Mucosa of descending colon (tissue), 3 donors: ENCODE data around the gene DNASE2. TPM values are rescaled to one million over a fixed set of nuclear protein-coding genes. Genes with fewer than 3 reads are reported as not detected.
"Not testable (repeated sequence)": the region's sequence is repeated elsewhere in the genome, so short reads cannot be mapped to it uniquely, and the experiment has no call there.

Source experiments
- ATAC-seq: fragments of 200-7000 bp; cut with Tn5 transposase; one replicate; pipeline ENCODE4 v1.9.1; 2020; ENCODE audit warnings: mild to moderate bottlenecking, moderate library complexity
- DNase-seq, 3 donors: peaks; one replicate each; pipeline ENCODE4 v3.0.0-alpha.2; 2020
- H3K36me3 ChIP-seq: fragments of 200-600 bp; one replicate; pipeline ENCODE4 v1.8.0; 2021; ENCODE audit warnings: low read depth, mild to moderate bottlenecking
- H3K4me1 ChIP-seq: fragments of 200-600 bp; one replicate; pipeline ENCODE4 v1.8.0; 2021; ENCODE audit warnings: low read depth, mild to moderate bottlenecking
- H3K4me3 ChIP-seq: fragments of 200-600 bp; one replicate; pipeline ENCODE4 v1.8.0; 2021; ENCODE audit warnings: mild to moderate bottlenecking
- H3K9me3 ChIP-seq: fragments of 200-600 bp; one replicate; pipeline ENCODE4 v1.8.0; 2021; ENCODE audit warnings: mild to moderate bottlenecking
- CTCF ChIP-seq: fragments of 200-600 bp; IDR thresholded peaks from one replicate; pipeline ENCODE4 v1.8.0; 2022; ENCODE audit warnings: antibody characterized with exemption, mild to moderate bottlenecking
- intact Hi-C, 2 donors: fragments of 100-400 bp; cut with DNase I in 1 of 2; cut with micrococcal nuclease in 1 of 2; formaldehyde crosslinking; loops; one replicate each; pipeline versions ENCODE4 v1.11.0 to v1.11.1; 2022; cut with DNase I, micrococcal nuclease
- total RNA-seq, 3 donors: library from RNA; stranded (reverse); fragmentation: NEBNext Ultra II Directional in 2 of 3; extraction: Animal tissue kit (Norgen Biotek cat#: 25700) in 2 of 3; gene quantifications; one replicate each; pipeline versions ENCODE4 v1.2.1 to v1.2.4, GENCODE V29; 2021 to 2023
- donor health status: DM: no; HTN: no; CAD: no; lungs with moderate emphysema.
- donor health status: DM: no; HTN: no; CAD: no.
- donor health status: DM: no; HTN: yes; CAD: no.

DNASE2 gene
- total RNA-seq, 3 donors from 2014 or later: 22.8 to 31.8 (median 30.3) TPM

GRCh38 chr19:12847159-12848139, 33.8 kb downstream of the DNASE2 start:
- no peaks in the 10 kb centered on the region for H3K9me3 ChIP-seq
- peak; percentile 100 for ATAC-seq
- intact Hi-C loops: loop anchor here in 1 of 2 donors (5.0 kb wide), 1 partner anchor 80 kb away; no protein-coding TSS in a partner anchor

GRCh38 chr19:12846613-12847012, 34.6 kb downstream of the DNASE2 start:
- H3K36me3 ChIP-seq, H3K9me3 ChIP-seq, H3K4me3 ChIP-seq, H3K4me1 ChIP-seq, ATAC-seq: not testable (repeated sequence)
- intact Hi-C loops: loop anchor here in 1 of 2 donors (5.0 kb wide), 1 partner anchor 79 kb away; no protein-coding TSS in a partner anchor
- DNase-seq: peak in 1 of 3 donors; percentile 5

More at GRCh38 chr19:12847159-12848139, 33.8 kb downstream of the DNASE2 start:
- Histone ChIP-seq H3K4me1 (peaks cover 3% of the 10 kb centered on the region), H3K4me3 (no peak overlapping the region), H3K36me3 (no peaks in the 10 kb centered on the region)
- peak; percentile 82 to 91 (median 90) for DNase-seq
- peak; percentile 98 for TF ChIP-seq CTCF

GRCh38 chr19:12843999-12844732, 37.1 kb downstream of the DNASE2 start:
- intact Hi-C loops: no loop called here

GRCh38 chr19:12843328-12843727, 37.9 kb downstream of the DNASE2 start:
- no peaks in the 10 kb centered on the region for H3K9me3 ChIP-seq
- H3K4me3 ChIP-seq: no peak overlapping the region
- peak in 1 of 3 donors; percentile 40 for DNase-seq
- peaks cover 13% of the 10 kb centered on the region for H3K4me1 ChIP-seq
- H3K36me3 ChIP-seq: no peaks in the 10 kb centered on the region
- no peak for ATAC-seq
- TF ChIP-seq CTCF: no peak
- intact Hi-C loops: no loop called here

More at GRCh38 chr19:12843999-12844732, 37.1 kb downstream of the DNASE2 start:
- no peak overlapping the region for H3K4me3 ChIP-seq
- H3K36me3 ChIP-seq: no peaks in the 10 kb centered on the region
- H3K9me3 ChIP-seq: no peaks in the 10 kb centered on the region
- peaks cover 9% of the 10 kb centered on the region for H3K4me1 ChIP-seq
- DNase-seq: peak in 1 of 3 donors; percentile 4
- no peak for TF ChIP-seq CTCF
- no peak for ATAC-seq

GRCh38 chr19:12842511-12842910, 38.7 kb downstream of the DNASE2 start:
- intact Hi-C loops: no loop called here
- ATAC-seq: no peak
- TF ChIP-seq CTCF: no peak

More at GRCh38 chr19:12842511-12842910, 38.7 kb downstream of the DNASE2 start:
- DNase-seq: peak in 1 of 3 donors; percentile 12
- H3K4me1 ChIP-seq: peaks cover 10% of the 10 kb centered on the region
- H3K9me3 ChIP-seq: no peaks in the 10 kb centered on the region
- H3K36me3 ChIP-seq: no peaks in the 10 kb centered on the region
- no peak overlapping the region for H3K4me3 ChIP-seq
